ENCODE data around the gene RINL.

Gene RINL

GRCh38 chr19:38898788-38899446 lies 20.8 kb upstream of the RINL start:
- Histone ChIP-seq H3K27me3 (ENCODE audit: control insufficient read depth in 3 of 3, insufficient read depth in 3 of 3, low read depth in 1 of 3, low read length in 3 of 3) (no peaks in the 10 kb centered on the region), H3K14ac (ENCODE audit: low read length) (no peak overlapping the region), H3K9ac (ENCODE audit: low read depth, low read length, poor library complexity) (peak overlapping the region; percentile 79), H2BK15ac (ENCODE audit: low read length) (no peak overlapping the region), H3K4me2 (ENCODE audit: insufficient read depth, low read length, poor library complexity, severe bottlenecking) (peak overlapping the region; percentile 75), H2AK5ac (ENCODE audit: low read depth, low read length) (peak overlapping the region; percentile 76), H3K79me1 (ENCODE audit: low read depth, low read length) (peaks cover 2% of the 10 kb centered on the region), H3K4me1 (ENCODE audit: control insufficient read depth in 2 of 2, insufficient read depth in 1 of 2, low read depth in 1 of 2, low read length in 2 of 2) (peaks cover 2 to 8% of the 10 kb centered on the region in 2 donors), H3K18ac (ENCODE audit: low read length) (peak overlapping the region; percentile 44), H2AFZ (ENCODE audit: low read length) (peak overlapping the region; percentile 86), H4K91ac (ENCODE audit: low read depth, low read length, poor library complexity) (no peak overlapping the region), H2BK120ac (ENCODE audit: low read depth, low read length) (peak overlapping the region; percentile 16), H3K4me3 (ENCODE audit: low read length in 2 of 2) (peak overlapping the region; percentile 64 to 86), H4K8ac (ENCODE audit: low read depth, low read length) (peak overlapping the region; percentile 78), H3K9me3 (replicated peaks in 1 of 2; ENCODE audit: control insufficient read depth in 2 of 2, insufficient read depth in 1 of 2, low read depth in 1 of 2, low read length in 2 of 2) (peaks cover 2 to 6% of the 10 kb centered on the region in 2 donors), H3K23ac (ENCODE audit: low read depth, low read length, poor library complexity) (peak overlapping the region; percentile 35), H2BK5ac (ENCODE audit: low read length) (peak overlapping the region; percentile 48), H3K4ac (ENCODE audit: low read length) (no peak overlapping the region), H3K27ac (replicated peaks; ENCODE audit: low read length) (no peak overlapping the region), H2BK12ac (ENCODE audit: low read length) (no peak overlapping the region), H3K36me3 (replicated peaks in 1 of 2; ENCODE audit: control insufficient read depth in 2 of 2, insufficient read depth in 2 of 2, low read length in 2 of 2) (no peaks in the 10 kb centered on the region)
- peak; percentile 20 for DNase-seq (ENCODE audit: low spot score)
- WGBS, 2 donors (ENCODE audit: extremely low coverage in 2 of 2, insufficient read length in 2 of 2, insufficient replicate concordance in 1 of 2): no CpG with 5 or more reads among the region's 25 CpGs

GRCh38 chr19:38894968-38895367 lies 16.9 kb upstream of the RINL start:
- no peak overlapping the region for H3K4ac ChIP-seq (ENCODE audit: low read length)
- H3K27me3 ChIP-seq (ENCODE audit: control insufficient read depth in 3 of 3, insufficient read depth in 3 of 3, low read depth in 1 of 3, low read length in 3 of 3): no peaks in the 10 kb centered on the region
- no peak for DNase-seq (ENCODE audit: low spot score)
- WGBS, 2 donors (ENCODE audit: extremely low coverage in 2 of 2, insufficient read length in 2 of 2, insufficient replicate concordance in 1 of 2): no CpG with 5 or more reads among the region's 9 CpGs
- H3K4me2 ChIP-seq (ENCODE audit: insufficient read depth, low read length, poor library complexity, severe bottlenecking): no peak overlapping the region
- no peaks in the 10 kb centered on the region for H3K36me3 ChIP-seq (replicated peaks in 1 of 2; ENCODE audit: control insufficient read depth in 2 of 2, insufficient read depth in 2 of 2, low read length in 2 of 2)
- H3K18ac ChIP-seq (ENCODE audit: low read length): no peak overlapping the region
- no peak overlapping the region for H2AK5ac ChIP-seq (ENCODE audit: low read depth, low read length)
- H2BK15ac ChIP-seq (ENCODE audit: low read length): no peak overlapping the region
- no peak overlapping the region for H2BK12ac ChIP-seq (ENCODE audit: low read length)
- no peak overlapping the region for H2BK120ac ChIP-seq (ENCODE audit: low read depth, low read length)
- no peak overlapping the region for H3K27ac ChIP-seq (replicated peaks; ENCODE audit: low read length)
- H3K4me3 ChIP-seq (ENCODE audit: low read length in 2 of 2): no peak overlapping the region
- peak overlapping the region; percentile 2 for H3K9ac ChIP-seq (ENCODE audit: low read depth, low read length, poor library complexity)
- H3K23ac ChIP-seq (ENCODE audit: low read depth, low read length, poor library complexity): no peak overlapping the region
- no peak overlapping the region for H2AFZ ChIP-seq (ENCODE audit: low read length)
- H3K9me3 ChIP-seq (replicated peaks in 1 of 2; ENCODE audit: control insufficient read depth in 2 of 2, insufficient read depth in 1 of 2, low read depth in 1 of 2, low read length in 2 of 2): no peaks in the 10 kb centered on the region
- no peak overlapping the region for H4K91ac ChIP-seq (ENCODE audit: low read depth, low read length, poor library complexity)
- no peak overlapping the region for H3K14ac ChIP-seq (ENCODE audit: low read length)
- no peak overlapping the region for H2BK5ac ChIP-seq (ENCODE audit: low read length)
- H4K8ac ChIP-seq (ENCODE audit: low read depth, low read length): no peak overlapping the region
- H3K79me1 ChIP-seq (ENCODE audit: low read depth, low read length): no peaks in the 10 kb centered on the region
- H3K4me1 ChIP-seq (ENCODE audit: control insufficient read depth in 2 of 2, insufficient read depth in 1 of 2, low read depth in 1 of 2, low read length in 2 of 2): peaks cover 4 to 8% of the 10 kb centered on the region in 2 donors

- Histone ChIP-seq H3K4me3 (ENCODE audit: low read length in 2 of 2) (no peak overlapping the region), H3K79me1 (ENCODE audit: low read depth, low read length) (no peaks in the 10 kb centered on the region), H3K27ac (replicated peaks; ENCODE audit: low read length) (no peak overlapping the region), H2BK15ac (ENCODE audit: low read length) (no peak overlapping the region), H2AFZ (ENCODE audit: low read length) (no peak overlapping the region), H4K8ac (ENCODE audit: low read depth, low read length) (no peak overlapping the region), H2BK12ac (ENCODE audit: low read length) (no peak overlapping the region), H3K9ac (ENCODE audit: low read depth, low read length, poor library complexity) (no peak overlapping the region), H3K4ac (ENCODE audit: low read length) (no peak overlapping the region), H3K36me3 (replicated peaks in 1 of 2; ENCODE audit: control insufficient read depth in 2 of 2, insufficient read depth in 2 of 2, low read length in 2 of 2) (peaks cover 0 to 11% of the 10 kb centered on the region in 2 donors), H3K27me3 (ENCODE audit: control insufficient read depth in 3 of 3, insufficient read depth in 3 of 3, low read depth in 1 of 3, low read length in 3 of 3) (no peaks in the 10 kb centered on the region), H3K23ac (ENCODE audit: low read depth, low read length, poor library complexity) (no peak overlapping the region), H2BK120ac (ENCODE audit: low read depth, low read length) (no peak overlapping the region), H3K18ac (ENCODE audit: low read length) (no peak overlapping the region), H2AK5ac (ENCODE audit: low read depth, low read length) (no peak overlapping the region), H3K4me1 (ENCODE audit: control insufficient read depth in 2 of 2, insufficient read depth in 1 of 2, low read depth in 1 of 2, low read length in 2 of 2) (peaks cover under 1 to 2% of the 10 kb centered on the region in 2 donors), H3K9me3 (replicated peaks in 1 of 2; ENCODE audit: control insufficient read depth in 2 of 2, insufficient read depth in 1 of 2, low read depth in 1 of 2, low read length in 2 of 2) (no peaks in the 10 kb centered on the region), H3K4me2 (ENCODE audit: insufficient read depth, low read length, poor library complexity, severe bottlenecking) (no peak overlapping the region), H3K14ac (ENCODE audit: low read length) (no peak overlapping the region), H4K91ac (ENCODE audit: low read depth, low read length, poor library complexity) (no peak overlapping the region), H2BK5ac (ENCODE audit: low read length) (no peak overlapping the region)
- DNase-seq (ENCODE audit: low spot score): no peak
- no CpG with 5 or more reads among the region's 14 CpGs for WGBS, 2 donors (ENCODE audit: extremely low coverage in 2 of 2, insufficient read length in 2 of 2, insufficient replicate concordance in 1 of 2)
These were observed 15.3 kb upstream of the RINL start for GRCh38 chr19:38893341-38893771.

DNA sequence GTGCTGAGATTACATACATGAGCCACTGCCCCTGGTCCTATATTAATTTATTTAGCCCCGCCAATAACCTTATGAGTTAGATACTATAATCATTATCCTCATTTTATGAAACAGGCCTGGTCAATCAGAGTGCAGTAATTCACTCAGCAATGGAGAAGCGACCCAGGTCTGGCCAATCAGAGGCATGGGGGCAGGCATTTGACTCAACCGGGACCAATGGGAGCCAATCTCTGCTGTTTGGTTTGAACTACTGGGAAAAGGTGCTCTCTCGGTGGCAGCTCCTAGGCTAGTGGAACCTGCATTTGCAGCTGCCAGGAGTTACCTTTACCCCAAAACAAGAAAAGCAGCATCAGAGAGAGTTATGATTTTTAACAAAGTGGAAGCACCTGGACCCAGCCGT lies 14.8 kb upstream of the RINL start:
- no peak overlapping the region for H2AK5ac ChIP-seq (ENCODE audit: low read depth, low read length)
- no peak overlapping the region for H3K4me3 ChIP-seq (ENCODE audit: low read length in 2 of 2)
- peaks cover 0 to 13% of the 10 kb centered on the region in 2 donors for H3K36me3 ChIP-seq (replicated peaks in 1 of 2; ENCODE audit: control insufficient read depth in 2 of 2, insufficient read depth in 2 of 2, low read length in 2 of 2)
- H3K4ac ChIP-seq (ENCODE audit: low read length): no peak overlapping the region
- no peak overlapping the region for H3K14ac ChIP-seq (ENCODE audit: low read length)
- H4K91ac ChIP-seq (ENCODE audit: low read depth, low read length, poor library complexity): no peak overlapping the region
- no peaks in the 10 kb centered on the region for H3K9me3 ChIP-seq (replicated peaks in 1 of 2; ENCODE audit: control insufficient read depth in 2 of 2, insufficient read depth in 1 of 2, low read depth in 1 of 2, low read length in 2 of 2)
- no peak overlapping the region for H2BK5ac ChIP-seq (ENCODE audit: low read length)
- H4K8ac ChIP-seq (ENCODE audit: low read depth, low read length): no peak overlapping the region
- no peak overlapping the region for H2BK15ac ChIP-seq (ENCODE audit: low read length)
- no peak overlapping the region for H2BK12ac ChIP-seq (ENCODE audit: low read length)
- WGBS, 2 donors (ENCODE audit: extremely low coverage in 2 of 2, insufficient read length in 2 of 2, insufficient replicate concordance in 1 of 2): no CpG with 5 or more reads among the region's 5 CpGs
- DNase-seq (ENCODE audit: low spot score): no peak
- no peak overlapping the region for H2AFZ ChIP-seq (ENCODE audit: low read length)
- no peaks in the 10 kb centered on the region for H3K79me1 ChIP-seq (ENCODE audit: low read depth, low read length)
- H3K4me1 ChIP-seq (ENCODE audit: control insufficient read depth in 2 of 2, insufficient read depth in 1 of 2, low read depth in 1 of 2, low read length in 2 of 2): peaks cover 0 to 2% of the 10 kb centered on the region in 2 donors
- no peak overlapping the region for H3K27ac ChIP-seq (replicated peaks; ENCODE audit: low read length)
- no peaks in the 10 kb centered on the region for H3K27me3 ChIP-seq (ENCODE audit: control insufficient read depth in 3 of 3, insufficient read depth in 3 of 3, low read depth in 1 of 3, low read length in 3 of 3)
- no peak overlapping the region for H3K9ac ChIP-seq (ENCODE audit: low read depth, low read length, poor library complexity)
- H3K18ac ChIP-seq (ENCODE audit: low read length): no peak overlapping the region
- no peak overlapping the region for H2BK120ac ChIP-seq (ENCODE audit: low read depth, low read length)
- no peak overlapping the region for H3K23ac ChIP-seq (ENCODE audit: low read depth, low read length, poor library complexity)
- no peak overlapping the region for H3K4me2 ChIP-seq (ENCODE audit: insufficient read depth, low read length, poor library complexity, severe bottlenecking)

Data from neuronal stem cell (in vitro differentiated cells).